SKM-1 (cell line): ENCODE data around the gene NCKIPSD.
"Not testable (repeated sequence)": the region's sequence is repeated elsewhere in the genome, so short reads cannot be mapped to it uniquely, and the experiment has no call there.

Experiments used
- DNase-seq: peaks from one replicate; lab custom pipeline; 2025; ENCODE audit not compliant: unreplicated experiment; lab: John Stamatoyannopoulos, UW

NCKIPSD gene

GRCh38 chr3:48685603-48686511 lies at the start of gene NCKIPSD:
TSS of gene NCKIPSD (minus strand) at chr3:48685915. CDS start at chr3:48685807, 108 bp downstream.
- peak; percentile 89 for DNase-seq

- DNase-seq, result not testable (repeated sequence)
These were observed 49.5 kb upstream of the NCKIPSD start for GRCh38 chr3:48735075-48735767.

GRCh38 chr3:48734541-48734940 lies 48.8 kb upstream of the NCKIPSD start:
- DNase-seq, result not testable (repeated sequence)

- DNase-seq, result not testable (repeated sequence)
These were observed 48.2 kb upstream of the NCKIPSD start for GRCh38 chr3:48733752-48734518.

- no peak for DNase-seq
These were observed 41.8 kb upstream of the NCKIPSD start for GRCh38 chr3:48727511-48727910.

- DNase-seq, result not testable (repeated sequence)
These were observed 39.6 kb upstream of the NCKIPSD start for GRCh38 chr3:48725185-48725855.

- no peak for DNase-seq
These were observed 38.0 kb upstream of the NCKIPSD start for GRCh38 chr3:48723725-48724124.

GRCh38 chr3:48723293-48723692 lies 37.6 kb upstream of the NCKIPSD start:
- not testable (repeated sequence) for DNase-seq

GRCh38 chr3:48716982-48717746 lies 31.4 kb upstream of the NCKIPSD start, which contains the start of gene IP6K2:
TSS of gene IP6K2 (minus strand) at chr3:48717221. CDS start at chr3:48695291, 21,930 bp downstream.
- peak; percentile 97 for DNase-seq

- DNase-seq, result no peak
These were observed 30.8 kb upstream of the NCKIPSD start for GRCh38 chr3:48716508-48716981.

- no peak for DNase-seq
These were observed 29.6 kb upstream of the NCKIPSD start for GRCh38 chr3:48715174-48715800.

- no peak for DNase-seq
These were observed 26.0 kb upstream of the NCKIPSD start for GRCh38 chr3:48711727-48712126.

- DNase-seq, result no peak
These were observed 23.3 kb upstream of the NCKIPSD start for GRCh38 chr3:48709051-48709461.

GRCh38 chr3:48708481-48708889 lies 22.8 kb upstream of the NCKIPSD start:
- no peak for DNase-seq

GRCh38 chr3:48707157-48707556 lies 21.4 kb upstream of the NCKIPSD start:
- no peak for DNase-seq

GRCh38 chr3:48702320-48702920 lies 16.7 kb upstream of the NCKIPSD start:
- no peak for DNase-seq

GRCh38 chr3:48700731-48701405 lies 15.2 kb upstream of the NCKIPSD start:
- DNase-seq, result no peak

- DNase-seq, result no peak
These were observed 13.2 kb upstream of the NCKIPSD start for GRCh38 chr3:48698891-48699290.
